Smooth muscle cell of the umbilical artery (primary cell): ENCODE data around the gene OTOR. TPM values are rescaled to one million over a fixed set of nuclear protein-coding genes. Genes with fewer than 3 reads are reported as not detected.

Source experiments
- total RNA-seq: library from RNA; depleted of rRNA; stranded (reverse); fragments of >200 nt; gene quantifications from 2 replicates; pipeline ENCODE4 v1.2.3, GENCODE V29; 2014

OTOR gene, protein sequence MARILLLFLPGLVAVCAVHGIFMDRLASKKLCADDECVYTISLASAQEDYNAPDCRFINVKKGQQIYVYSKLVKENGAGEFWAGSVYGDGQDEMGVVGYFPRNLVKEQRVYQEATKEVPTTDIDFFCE
- not detected in 2 replicates for total RNA-seq

DNA sequence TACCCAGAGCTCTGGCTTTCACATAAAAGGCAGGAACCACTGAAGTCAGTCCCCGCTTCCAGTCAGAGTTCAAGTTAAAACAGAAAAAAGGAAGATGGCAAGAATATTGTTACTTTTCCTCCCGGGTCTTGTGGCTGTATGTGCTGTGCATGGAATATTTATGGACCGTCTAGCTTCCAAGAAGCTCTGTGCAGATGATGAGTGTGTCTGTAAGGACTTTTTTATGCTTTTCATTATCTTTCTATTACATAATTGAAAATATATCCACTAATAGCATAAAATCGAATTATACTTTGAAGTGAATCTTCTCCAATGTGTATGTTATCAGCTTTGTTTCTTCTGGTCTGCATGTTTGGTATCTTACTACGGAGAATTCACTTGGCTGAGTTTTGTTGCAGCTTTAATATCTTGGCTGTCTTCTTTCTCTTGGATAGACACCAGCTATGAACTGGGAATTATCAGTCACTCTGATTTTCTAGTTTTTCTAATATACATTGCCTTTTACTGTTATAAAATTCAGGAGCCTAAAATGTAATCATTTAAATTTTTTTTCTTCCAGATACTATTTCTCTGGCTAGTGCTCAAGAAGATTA, at the start of gene OTOR:
OTOR (plus strand) TSS at position 51 of the 593 bp plus-strand sequence; CDS start at position 95, 44 bp downstream.

DNA sequence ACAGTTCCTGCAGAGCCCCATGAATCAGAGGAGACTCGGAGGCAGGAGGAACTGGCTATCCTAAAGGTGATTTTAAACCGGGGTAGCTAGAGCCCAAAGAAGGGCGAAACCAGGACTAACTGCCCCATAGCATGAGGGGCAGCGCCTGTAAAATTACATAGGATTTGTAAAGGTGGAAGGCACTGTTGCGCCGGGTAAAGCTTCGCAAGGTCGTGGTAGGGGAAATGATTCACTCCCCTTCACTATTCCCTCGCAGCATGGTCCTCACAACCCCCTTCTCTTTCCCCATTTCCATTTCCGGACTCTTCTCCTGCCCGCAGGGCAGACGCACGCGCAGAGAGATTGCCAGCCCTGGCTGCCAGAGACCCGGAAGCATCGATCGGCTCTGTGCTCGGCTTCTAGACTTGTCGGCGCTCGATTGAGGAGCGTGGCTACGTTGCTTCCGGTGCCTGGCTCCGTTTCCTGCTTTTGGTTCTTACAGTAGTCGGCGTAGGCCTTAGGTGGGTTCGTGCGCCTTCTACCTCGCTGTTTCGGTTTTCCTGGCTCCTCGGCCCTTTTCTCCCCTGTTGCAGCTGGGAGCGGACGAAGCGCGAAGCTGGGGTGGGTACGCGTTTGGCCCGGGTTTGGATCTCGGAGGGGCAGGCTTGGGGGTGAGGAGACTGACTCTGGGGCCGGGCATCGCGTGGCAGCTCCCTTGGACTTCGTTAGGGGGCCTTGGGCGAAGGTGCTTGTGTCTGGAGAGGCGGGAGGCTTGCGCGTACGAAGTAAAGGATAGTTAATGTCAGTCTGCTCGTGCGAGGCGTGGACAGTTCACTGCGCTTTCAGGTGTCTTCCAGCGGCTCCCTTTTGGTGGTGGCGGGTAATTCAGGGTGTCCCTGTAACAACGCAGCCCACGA, 18.3 kb upstream of the OTOR start, which contains the start of gene SNRPB2:
SNRPB2 (plus strand) TSS at position 462 of the 896 bp plus-strand sequence. CDS start 1,677 bp downstream, outside the sequence.

Other genes starting within 250 kb of the OTOR start
- 11.0 and 13.8 TPM in 2 replicates for gene KIF16B, start 174.9 kb upstream of the OTOR start, total RNA-seq
- 51.7 and 55.3 TPM in 2 replicates for gene SNRPB2, start 18.3 kb upstream of the OTOR start, total RNA-seq